Peyer's patch (tissue), 4 donors: ENCODE results near the gene NRDE2. TPM values are rescaled to one million over a fixed set of nuclear protein-coding genes. Genes with fewer than 3 reads are reported as not detected.

ENCODE experiments used
- DNase-seq, 3 donors: peaks; one replicate each; pipeline ENCODE4 v3.0.0-alpha.2; 2017 to 2019
- H3K27ac ChIP-seq, 4 donors: fragments of 200-600 bp; sonication (generic); one replicate each; pipeline ENCODE4 v1.5.1; 2016 to 2019
- H3K27me3 ChIP-seq, 2 donors: fragments of 200-600 bp; sonication (generic); one replicate each; pipeline ENCODE4 v1.5.1; 2019
- H3K36me3 ChIP-seq, 3 donors: fragments of 200-600 bp; sonication (generic); one replicate each; pipeline ENCODE4 v1.5.1; 2016 to 2019
- H3K4me1 ChIP-seq, 4 donors: fragments of 200-600 bp; sonication (generic); one replicate each; pipeline ENCODE4 v1.5.1; 2016 to 2019
- H3K4me3 ChIP-seq, 4 donors: fragments of 200-600 bp; sonication (generic); 1 replicate in 3 of 4; 2 replicates in 1 of 4; pipeline ENCODE4 v1.5.1; 2016 to 2019; ENCODE audit warnings: mild to moderate bottlenecking in 1 of 4
- H3K9me3 ChIP-seq, 4 donors: fragments of 200-600 bp; sonication (generic); one replicate each; pipeline ENCODE4 v1.5.1; 2016 to 2019; ENCODE audit warnings: mild to moderate bottlenecking in 1 of 4
- POLR2A ChIP-seq, 2 donors: fragments of 450-650 bp; IDR thresholded peaks; one replicate each; pipeline ENCODE4 v1.5.1; 2017; ENCODE audit warnings: antibody characterized with exemption in 2 of 2, mild to moderate bottlenecking in 2 of 2, moderate library complexity in 2 of 2
- total RNA-seq, 4 donors: library from RNA; depleted of rRNA; stranded (reverse); fragments of >200 nt; gene quantifications; one replicate each; pipeline ENCODE4 v1.1.0, GENCODE V29; 2016
- TF ChIP-seq, protein P1 (sequence below), 6 experiments: fragments of 450-650 bp in 4 of 6; fragments of 200-600 bp in 2 of 6; sonication (generic) in 1 of 6; IDR thresholded peaks; one replicate each; pipeline ENCODE4 v1.5.1; 2017 to 2019; ENCODE audit warnings: antibody characterized with exemption in 6 of 6, mild to moderate bottlenecking in 3 of 6, moderate library complexity in 1 of 6

Gene NRDE2
- total RNA-seq, 4 donors from 2014 or later = 28.2 to 47.0 (median 41.5) TPM

DNA sequence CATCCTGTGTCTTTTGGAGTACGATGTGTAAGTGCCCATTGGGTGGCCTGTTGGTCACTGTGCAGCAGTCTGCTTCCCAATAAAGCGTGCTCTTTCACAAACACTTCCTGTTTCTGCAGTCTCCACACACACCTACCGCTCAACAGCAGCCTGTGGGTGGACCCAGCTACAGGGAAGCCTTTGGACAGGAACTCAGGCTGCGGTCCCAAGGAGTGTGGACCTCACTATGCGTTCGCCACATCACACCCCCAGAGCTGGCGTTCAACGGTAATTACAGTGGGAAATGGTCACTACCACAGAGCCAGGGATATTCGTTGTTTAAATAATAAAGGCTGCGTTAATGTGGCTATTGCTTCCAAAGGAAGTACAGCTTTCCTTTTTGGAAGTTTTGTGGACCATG lies 59.2 kb downstream of the NRDE2 start:
- Histone ChIP-seq H3K27me3 (no peaks in the 10 kb centered on the region), H3K36me3 (peaks cover 0 to 80% (median 0%) of the 10 kb centered on the region in 3 donors), H3K27ac (peak overlapping the region in 1 of 4 donors; percentile 12), H3K9me3 (no peaks in the 10 kb centered on the region), H3K4me3 (no peak overlapping the region), H3K4me1 (no peaks in the 10 kb centered on the region)
- DNase-seq = no peak
- TF ChIP-seq, protein P1, sequence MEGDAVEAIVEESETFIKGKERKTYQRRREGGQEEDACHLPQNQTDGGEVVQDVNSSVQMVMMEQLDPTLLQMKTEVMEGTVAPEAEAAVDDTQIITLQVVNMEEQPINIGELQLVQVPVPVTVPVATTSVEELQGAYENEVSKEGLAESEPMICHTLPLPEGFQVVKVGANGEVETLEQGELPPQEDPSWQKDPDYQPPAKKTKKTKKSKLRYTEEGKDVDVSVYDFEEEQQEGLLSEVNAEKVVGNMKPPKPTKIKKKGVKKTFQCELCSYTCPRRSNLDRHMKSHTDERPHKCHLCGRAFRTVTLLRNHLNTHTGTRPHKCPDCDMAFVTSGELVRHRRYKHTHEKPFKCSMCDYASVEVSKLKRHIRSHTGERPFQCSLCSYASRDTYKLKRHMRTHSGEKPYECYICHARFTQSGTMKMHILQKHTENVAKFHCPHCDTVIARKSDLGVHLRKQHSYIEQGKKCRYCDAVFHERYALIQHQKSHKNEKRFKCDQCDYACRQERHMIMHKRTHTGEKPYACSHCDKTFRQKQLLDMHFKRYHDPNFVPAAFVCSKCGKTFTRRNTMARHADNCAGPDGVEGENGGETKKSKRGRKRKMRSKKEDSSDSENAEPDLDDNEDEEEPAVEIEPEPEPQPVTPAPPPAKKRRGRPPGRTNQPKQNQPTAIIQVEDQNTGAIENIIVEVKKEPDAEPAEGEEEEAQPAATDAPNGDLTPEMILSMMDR (IDR thresholded peaks at IDR 0.05) = no peak
- TF ChIP-seq POLR2A (IDR thresholded peaks at IDR 0.05) = no peak

DNA sequence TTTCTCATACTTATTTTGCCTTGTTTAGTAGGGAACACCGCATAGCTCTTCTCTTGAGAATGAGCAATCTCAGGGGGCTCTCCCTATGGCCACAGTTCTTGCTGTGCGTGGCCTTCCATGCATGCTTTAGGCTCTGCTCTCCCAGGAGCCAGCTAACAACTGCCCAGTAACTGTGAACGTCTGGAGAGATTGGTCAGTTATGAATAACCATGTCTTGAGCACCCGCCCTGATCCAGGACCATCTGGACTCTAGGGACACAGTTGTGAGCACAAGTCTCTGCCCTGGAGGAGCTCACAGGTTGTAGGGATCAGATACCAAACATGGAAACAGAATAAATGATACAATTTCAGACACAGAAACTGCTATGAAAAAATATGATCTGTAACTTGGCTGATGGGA lies 63.3 kb downstream of the NRDE2 start:
- peaks cover 0 to 96% (median 0%) of the 10 kb centered on the region in 3 donors for H3K36me3 ChIP-seq
- no peaks in the 10 kb centered on the region for H3K9me3 ChIP-seq
- H3K4me3 ChIP-seq = no peak overlapping the region
- no peak for TF ChIP-seq POLR2A (IDR thresholded peaks at IDR 0.05)
- TF ChIP-seq, protein P1 (IDR thresholded peaks at IDR 0.05) = no peak
- H3K4me1 ChIP-seq = no peaks in the 10 kb centered on the region
- DNase-seq = no peak
- no peaks in the 10 kb centered on the region for H3K27me3 ChIP-seq
- H3K27ac ChIP-seq = no peak overlapping the region

DNA sequence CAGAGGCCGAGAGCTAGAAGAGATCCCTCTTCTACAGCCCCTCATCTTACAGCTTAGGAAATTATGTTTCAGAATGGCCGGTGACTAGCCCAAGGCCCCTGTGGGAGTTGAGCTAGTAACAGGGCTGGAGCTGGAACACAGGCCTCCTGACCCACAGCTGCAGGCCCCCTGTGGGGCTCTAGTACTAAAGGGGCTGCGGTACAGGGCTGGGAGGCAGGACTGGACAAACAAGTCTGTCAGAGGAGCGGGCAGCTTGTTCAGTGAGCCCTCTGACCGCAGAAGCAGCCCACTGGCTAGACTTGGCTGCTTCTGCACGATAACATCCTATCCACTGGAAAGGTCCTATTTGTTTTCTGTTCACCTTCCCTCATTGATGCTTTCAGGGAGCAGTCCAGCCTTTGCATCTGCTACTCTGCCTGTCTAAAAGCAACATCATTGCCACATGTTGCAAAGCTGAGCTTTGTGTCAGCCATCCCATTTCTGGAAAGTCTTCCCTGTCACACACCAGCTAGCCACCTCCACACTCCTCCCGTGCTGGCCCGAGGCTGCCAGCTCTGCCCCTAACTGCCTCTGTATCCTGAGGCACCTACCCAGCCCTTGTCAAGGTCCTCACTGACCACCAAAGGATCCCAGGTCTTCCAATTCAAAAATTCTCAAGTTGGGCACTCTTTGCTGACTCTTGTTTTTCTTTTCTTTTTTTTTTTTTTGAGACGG lies 65.1 kb downstream of the NRDE2 start:
- H3K27me3 ChIP-seq = no peaks in the 10 kb centered on the region
- no peak overlapping the region for H3K4me3 ChIP-seq
- TF ChIP-seq, protein P1 (IDR thresholded peaks at IDR 0.05) = no peak
- TF ChIP-seq POLR2A (IDR thresholded peaks at IDR 0.05) = no peak
- peaks cover 0 to 87% (median 0%) of the 10 kb centered on the region in 3 donors for H3K36me3 ChIP-seq
- H3K4me1 ChIP-seq = no peaks in the 10 kb centered on the region
- no peak for DNase-seq
- no peak overlapping the region for H3K27ac ChIP-seq
- no peaks in the 10 kb centered on the region for H3K9me3 ChIP-seq

DNA sequence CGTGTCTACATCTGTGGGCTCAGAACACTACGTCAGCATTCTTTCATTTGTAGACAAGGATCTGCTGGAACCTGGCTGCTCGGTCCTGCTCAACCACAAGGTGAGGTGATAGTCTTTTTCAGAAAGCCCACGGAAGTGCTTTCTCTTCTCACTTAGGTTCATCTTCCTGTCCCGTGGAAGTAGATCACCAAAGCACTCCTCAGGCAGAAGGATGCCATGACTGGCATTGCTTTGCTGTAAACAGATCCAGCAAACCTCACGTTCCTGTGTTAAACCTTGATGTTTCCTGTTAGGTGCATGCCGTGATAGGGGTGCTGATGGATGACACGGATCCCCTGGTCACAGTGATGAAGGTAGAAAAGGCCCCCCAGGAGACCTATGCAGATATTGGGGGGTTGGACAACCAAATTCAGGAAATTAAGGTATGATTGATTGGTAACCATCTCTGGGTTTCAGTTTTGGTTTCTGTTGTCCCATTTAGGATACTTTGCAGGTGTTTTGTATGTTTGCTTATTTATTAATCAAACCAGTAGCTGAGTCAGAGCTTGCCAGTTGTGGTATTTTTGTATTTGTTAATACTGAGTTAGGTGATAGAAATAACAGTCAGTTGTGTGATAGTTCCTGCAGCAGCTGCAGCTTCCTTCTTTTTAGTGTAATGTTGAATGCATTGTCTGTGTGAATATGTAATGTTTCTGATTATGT lies 67.8 kb downstream of the NRDE2 start:
- Histone ChIP-seq H3K36me3 (peaks cover 0 to 80% (median 0%) of the 10 kb centered on the region in 3 donors), H3K27me3 (no peaks in the 10 kb centered on the region), H3K4me3 (no peak overlapping the region), H3K4me1 (no peaks in the 10 kb centered on the region), H3K9me3 (no peaks in the 10 kb centered on the region), H3K27ac (no peak overlapping the region)
- DNase-seq = no peak
- TF ChIP-seq, protein P1 (IDR thresholded peaks at IDR 0.05) = no peak
- TF ChIP-seq POLR2A (IDR thresholded peaks at IDR 0.05) = no peak

DNA sequence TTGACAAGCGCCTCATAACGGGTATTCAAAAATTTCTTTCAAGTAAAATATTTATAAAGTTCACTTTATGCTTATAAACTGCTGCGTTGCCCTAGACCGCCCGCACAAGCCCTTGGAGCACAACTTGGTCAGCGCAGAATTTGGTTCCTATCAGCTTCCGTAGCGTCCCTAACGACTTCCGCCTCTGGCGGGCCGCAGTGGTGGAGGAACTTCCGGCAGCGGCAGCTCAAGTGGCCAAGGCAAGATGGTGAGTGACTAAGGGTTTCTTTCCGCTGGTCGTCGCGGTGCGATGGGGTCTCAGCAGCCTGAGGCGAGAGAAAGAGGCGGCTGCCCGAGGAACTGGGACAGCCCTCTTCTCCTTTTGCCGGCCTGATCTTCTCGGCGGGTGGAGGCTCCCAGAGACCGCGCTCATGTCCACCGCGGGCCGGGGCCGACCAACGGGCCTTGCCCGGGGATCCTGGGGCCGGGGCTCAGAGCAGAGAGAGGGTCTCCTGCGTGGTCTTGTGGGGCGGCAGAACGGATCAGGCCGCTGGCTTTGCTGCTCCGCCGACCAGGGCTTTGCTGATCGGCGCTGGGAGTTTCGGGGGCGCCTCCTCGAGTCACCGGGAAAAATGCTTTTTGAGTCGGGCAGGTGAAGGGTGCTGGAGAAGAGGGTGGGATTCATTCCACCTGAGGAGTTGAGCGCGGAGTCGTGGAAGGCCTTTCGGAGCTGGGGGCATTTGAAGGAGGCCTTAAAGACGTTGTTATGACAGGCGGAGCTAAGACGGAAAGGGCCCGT lies 75.2 kb downstream of the NRDE2 start, which contains the start of gene PSMC1:
TSS of gene PSMC1 (plus strand) at position 200 of the 778 bp plus-strand sequence. CDS start at position 245, 45 bp downstream.
- H3K9me3 ChIP-seq = no peaks in the 10 kb centered on the region
- peak; percentile 85 to 96 (median 88) for DNase-seq
- TF ChIP-seq POLR2A (IDR thresholded peaks at IDR 0.05) = peak in 1 of 2 donors; percentile 26
- TF ChIP-seq, protein P1 (IDR thresholded peaks at IDR 0.05) = peak in 2 of 6 experiments; percentile 7 to 16
- H3K27me3 ChIP-seq = no peaks in the 10 kb centered on the region
- peaks cover 0 to 20% (median 0%) of the 10 kb centered on the region in 3 donors for H3K36me3 ChIP-seq
- H3K27ac ChIP-seq = peak within 1 kb of the TSS; percentile 64 to 82 (median 76)
- peaks cover 0 to 14% (median 2%) of the 10 kb centered on the region in 4 donors for H3K4me1 ChIP-seq
- peak within 1 kb of the TSS; percentile 64 to 98 (median 90) for H3K4me3 ChIP-seq
